KBM-7 (cell line): ENCODE data around the gene CDK5RAP1.
"Not testable (repeated sequence)": the region's sequence is repeated elsewhere in the genome, so short reads cannot be mapped to it uniquely, and the experiment has no call there.

Experiments used
- DNase-seq: peaks from one replicate; pipeline ENCODE4 v3.0.0-alpha.2; 2015
- in situ Hi-C: fragments of 300-500 bp; cut with MboI; formaldehyde crosslinking; loops from 2 replicates; pipeline ENCODE4 v1.14.3; 2020; ENCODE audit warnings: low sequenced_read_pairs, low pct_unique_long_range_greater_than_20kb, mixed read lengths

CDK5RAP1 gene

GRCh38 chr20:33401184-33401920 is at the start of gene CDK5RAP1:
Gene CDK5RAP1 (minus strand): TSS chr20:33401519. CDS start chr20:33397064, 4,455 bp downstream.
- in situ Hi-C loops, result no loop called here
- DNase-seq, result peak; percentile 91

DNA sequence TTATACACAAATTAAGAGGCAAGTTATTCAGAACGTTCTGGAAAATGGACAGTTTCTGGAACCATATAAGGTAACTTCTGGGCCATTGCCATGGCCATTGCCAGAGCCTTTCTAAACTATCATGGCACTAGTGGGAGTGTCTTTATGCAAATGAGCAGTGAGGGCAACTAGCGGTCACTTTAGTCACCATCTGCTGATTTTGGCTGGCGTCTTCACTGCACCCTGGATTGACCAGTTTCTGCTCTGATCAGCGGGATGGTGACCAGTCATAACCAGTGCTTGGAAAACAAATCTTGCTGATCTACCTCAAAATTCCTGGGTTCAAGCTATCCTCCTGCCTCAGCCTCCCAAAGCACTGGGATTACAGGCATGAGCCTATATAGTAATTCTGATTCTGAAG is 49.5 kb upstream of the CDK5RAP1 start:
- DNase-seq, result no peak
- in situ Hi-C loops, result loop anchor here (25.0 kb wide), 1 partner anchor 211 kb away; the partner anchor contains the start of genes ACTL10, C20orf144 and NECAB3

DNA sequence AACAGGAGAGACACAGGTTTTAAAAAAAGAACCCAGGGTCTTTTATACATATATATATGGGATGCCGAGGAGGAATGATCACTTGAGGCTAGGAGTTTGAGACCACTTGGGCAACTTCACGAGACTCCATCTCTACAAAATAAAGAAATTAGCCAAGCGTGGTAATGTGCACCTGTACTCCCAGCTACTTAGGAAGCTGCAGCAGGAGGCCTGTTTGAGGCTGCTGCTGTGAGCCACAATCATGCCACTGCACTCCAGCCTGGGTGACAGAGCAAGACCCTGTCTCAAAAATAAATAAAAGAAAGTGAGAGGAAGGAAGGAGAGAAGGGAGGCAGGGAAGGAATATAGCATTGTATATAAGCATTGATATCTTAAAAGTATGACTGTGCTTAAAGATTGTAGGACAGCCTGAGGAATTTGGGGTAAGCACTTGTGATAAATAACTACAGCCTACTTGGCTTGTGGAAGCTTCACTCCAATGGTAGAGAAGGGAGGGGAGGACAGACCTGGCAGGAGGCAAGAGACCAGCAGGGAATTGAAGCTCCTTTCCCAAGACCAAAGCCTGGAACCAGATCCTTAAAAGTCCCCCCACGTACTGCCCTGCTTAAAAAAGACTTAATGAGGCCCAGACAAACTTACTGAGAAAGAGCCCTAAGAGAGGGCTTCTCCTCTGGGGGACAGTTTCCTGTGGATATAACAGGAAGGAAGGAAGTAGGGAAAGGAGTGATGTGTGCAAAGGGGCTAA is 44.7 kb upstream of the CDK5RAP1 start:
- no peak for DNase-seq
- in situ Hi-C loops, result no loop called here

- in situ Hi-C loops, result no loop called here
- no peak for DNase-seq
Observed at GRCh38 chr20:33444797-33445560, 43.7 kb upstream of the CDK5RAP1 start.

DNA sequence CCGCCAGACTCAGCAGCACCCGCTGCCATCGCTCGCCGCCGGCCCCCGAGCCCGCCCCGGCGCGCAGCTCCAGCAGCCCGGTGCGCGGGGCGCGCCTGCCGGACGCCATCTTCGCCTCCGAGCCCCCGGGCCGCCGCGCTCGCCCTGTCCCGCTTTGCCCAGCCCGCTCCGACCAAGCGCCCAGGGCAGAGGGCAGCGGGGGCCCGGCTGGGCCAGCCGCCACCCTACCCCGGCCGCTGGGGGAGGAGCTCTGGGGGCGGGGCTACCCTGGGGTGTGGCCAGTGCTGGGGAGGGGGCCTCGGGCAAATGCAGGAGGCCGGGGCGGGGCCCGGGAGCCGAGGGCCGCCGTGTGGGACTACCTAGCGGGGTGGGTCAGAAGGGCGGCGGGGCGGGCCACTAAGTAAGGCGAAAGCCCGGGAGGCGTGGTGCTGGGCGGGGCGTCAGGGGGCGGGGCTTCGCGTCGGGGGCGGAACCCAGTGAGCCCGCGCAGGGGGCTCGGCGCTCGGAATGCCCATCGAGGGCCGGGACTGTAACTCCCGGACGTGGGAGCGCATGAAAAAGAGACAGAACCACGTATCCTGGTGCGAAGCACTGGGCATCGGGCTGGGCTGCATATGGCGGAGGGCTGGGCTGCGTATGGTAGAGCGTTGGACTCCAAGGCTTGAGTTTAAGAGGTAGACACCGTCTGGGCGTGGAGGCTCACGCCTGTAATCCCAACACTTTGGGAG is 42.4 kb upstream of the CDK5RAP1 start, which contains the start of gene SNTA1:
SNTA1 (minus strand) TSS at position 252 of the 728 bp plus-strand sequence; CDS start at position 109, 143 bp downstream.
- in situ Hi-C loops, result no loop called here
- peak; percentile 83 for DNase-seq

- in situ Hi-C loops, result no loop called here
- no peak for DNase-seq
Observed at GRCh38 chr20:33443006-33443511, 41.7 kb upstream of the CDK5RAP1 start.

DNA sequence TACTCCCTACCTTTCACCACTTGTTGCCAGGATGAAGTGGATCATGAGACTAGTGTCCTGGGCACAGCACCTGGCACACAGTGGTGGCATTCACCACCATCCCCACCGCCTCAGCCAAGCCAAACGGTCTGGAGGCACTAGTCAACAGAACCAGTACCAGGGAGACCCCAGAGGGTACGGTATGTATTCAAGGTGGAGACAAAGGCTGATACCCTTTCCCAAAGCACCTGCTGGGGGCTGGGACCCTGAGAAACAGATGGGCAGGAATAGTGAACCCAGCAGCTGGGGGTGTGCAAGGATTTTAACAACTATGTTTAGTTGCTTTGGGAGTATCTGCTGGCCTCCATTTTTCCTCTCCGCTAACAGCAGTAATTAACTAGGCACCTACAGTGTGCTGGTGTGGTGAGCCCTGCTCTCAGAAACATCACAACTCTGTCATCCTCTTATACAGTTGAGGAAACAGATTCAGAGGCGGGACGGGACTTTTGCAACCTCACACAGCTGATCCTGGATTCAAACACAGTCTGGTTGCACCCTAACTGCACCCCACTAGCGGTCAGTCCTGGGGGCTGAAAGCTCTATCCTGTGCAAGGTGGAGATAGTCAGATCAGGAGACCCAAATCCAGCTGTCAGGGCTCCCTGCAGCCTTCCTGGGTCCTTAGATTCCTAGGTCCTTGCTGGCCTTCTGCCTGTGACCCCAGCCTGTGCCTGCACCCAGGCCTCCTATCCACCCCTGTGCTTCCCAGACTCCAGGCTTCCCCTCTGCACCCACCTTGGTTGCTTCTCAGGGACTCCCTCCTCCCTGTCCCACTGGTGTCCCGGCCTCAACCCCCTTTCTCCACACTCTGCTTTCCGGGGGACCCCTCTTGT is 41.1 kb upstream of the CDK5RAP1 start:
- no peak for DNase-seq
- in situ Hi-C loops, result no loop called here

- no peak for DNase-seq
- in situ Hi-C loops, result no loop called here
Observed at GRCh38 chr20:33441142-33441955, 40.0 kb upstream of the CDK5RAP1 start.

DNA sequence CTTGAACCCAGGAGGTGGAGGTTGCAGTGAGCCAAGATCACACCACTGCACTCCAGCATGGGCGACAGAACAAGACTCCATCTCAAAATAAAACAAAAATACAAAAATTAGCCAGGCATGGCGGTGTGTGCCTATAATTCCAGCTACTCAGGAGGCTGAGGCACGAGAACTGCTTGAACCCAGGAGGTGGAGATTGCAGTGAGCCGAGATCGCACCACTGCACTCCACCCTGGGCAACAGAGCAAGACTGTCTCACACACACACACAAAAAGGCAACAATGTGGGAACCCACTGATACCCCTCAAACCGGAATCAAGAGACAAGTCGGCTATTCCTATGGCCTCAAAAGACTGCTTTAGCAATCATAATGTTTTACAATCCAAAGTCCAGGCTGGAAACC is 39.2 kb upstream of the CDK5RAP1 start:
- in situ Hi-C loops, DNase-seq: not testable (repeated sequence)

GRCh38 chr20:33438481-33438880 is 37.2 kb upstream of the CDK5RAP1 start:
- in situ Hi-C loops, result no loop called here
- no peak for DNase-seq

DNA sequence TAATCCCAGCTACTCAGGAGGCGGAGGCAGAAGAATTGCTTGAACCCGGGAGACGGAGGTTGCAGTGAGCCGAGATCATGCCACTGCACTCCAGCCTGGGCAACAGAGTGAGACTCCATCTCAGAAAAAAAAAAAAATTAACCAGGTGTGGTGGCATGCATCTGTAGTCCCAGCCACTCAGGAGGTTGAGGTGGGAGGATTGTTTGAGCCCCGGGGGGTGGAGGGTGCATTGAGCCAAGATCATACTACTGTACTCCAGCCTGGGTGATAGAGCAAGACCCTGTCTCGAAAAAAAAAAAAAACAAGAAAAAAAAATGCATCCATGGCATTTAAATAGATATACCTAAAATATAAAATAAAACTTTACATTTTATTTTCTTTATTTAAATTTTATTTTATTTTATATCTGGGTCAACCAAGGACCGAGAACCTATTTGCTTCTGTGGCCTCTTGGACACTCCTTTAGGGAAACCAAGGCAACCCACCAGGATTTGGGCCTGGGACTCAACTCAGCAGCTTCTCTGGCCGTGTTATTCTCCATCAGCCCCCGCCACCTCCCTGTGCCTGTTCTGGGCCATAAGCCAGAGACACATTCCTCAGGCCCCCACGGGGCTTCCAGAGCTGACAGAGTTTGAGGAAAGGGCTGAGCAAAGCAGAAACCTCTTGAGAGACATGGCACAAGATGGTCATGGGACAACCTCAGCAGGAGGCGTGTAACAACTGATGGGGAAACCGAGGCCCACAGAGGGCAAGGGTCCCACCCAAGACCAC is 36.0 kb upstream of the CDK5RAP1 start:
- in situ Hi-C loops, result no loop called here
- no peak for DNase-seq

DNA sequence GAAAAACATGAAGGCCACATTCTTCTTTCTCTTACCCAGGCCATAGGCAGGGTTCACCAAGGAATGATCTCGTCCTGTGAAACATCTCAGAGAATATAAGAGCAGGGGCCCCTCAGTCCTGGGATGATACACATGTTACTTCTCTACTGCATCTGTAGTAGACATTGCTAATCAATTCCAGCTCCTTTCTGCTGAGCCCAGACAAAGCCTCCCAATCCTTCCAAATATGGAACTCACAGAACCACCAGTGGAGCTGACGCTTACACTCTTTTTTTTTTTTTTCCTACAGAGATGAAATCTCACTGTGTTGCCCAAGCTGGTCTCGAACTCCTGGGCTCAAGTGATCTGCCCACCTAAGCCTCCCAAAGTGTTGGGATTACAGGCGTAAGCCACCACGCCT is 33.1 kb upstream of the CDK5RAP1 start:
- in situ Hi-C loops, result no loop called here
- DNase-seq, result no peak

DNA sequence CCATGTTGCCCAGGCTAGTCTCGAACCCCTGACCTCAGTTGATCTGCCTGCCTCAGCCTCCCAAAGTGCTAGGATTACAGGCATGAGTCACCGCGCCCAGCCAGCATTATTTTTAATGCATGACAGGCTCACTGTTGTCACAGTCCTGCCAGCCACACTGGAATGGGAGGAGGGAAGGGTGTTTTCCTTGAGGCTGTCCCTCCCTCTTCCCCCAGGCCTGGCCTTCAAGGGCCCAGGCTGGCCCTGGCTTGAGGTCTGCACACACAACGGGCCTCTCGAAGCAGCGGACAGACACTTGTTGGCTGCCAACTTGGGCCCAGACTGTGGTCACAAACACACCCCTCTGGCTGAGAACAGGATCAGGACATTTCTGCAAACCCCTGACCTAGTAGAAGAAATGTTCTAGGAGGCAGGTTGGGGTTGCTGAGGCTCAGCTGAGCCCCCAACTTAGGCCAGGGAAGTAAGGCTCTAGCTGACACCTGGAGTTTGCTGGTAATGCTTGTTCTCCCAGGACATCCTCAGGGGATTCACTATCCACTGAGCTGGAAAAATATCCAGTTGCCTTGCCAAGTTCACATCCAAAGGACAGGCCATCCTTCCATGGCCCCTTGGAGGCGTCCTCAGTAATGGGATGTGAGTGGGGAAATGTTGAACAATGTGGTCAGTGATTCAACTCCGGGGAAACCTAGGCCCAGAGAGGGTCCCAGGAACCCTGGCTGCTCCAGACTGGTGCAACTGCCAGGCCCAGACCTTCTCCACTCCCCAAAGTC is 32.3 kb upstream of the CDK5RAP1 start:
- in situ Hi-C loops, result no loop called here
- DNase-seq, result no peak

- DNase-seq, result no peak
- in situ Hi-C loops, result no loop called here
Observed at GRCh38 chr20:33431797-33432381, 30.6 kb upstream of the CDK5RAP1 start.

DNA sequence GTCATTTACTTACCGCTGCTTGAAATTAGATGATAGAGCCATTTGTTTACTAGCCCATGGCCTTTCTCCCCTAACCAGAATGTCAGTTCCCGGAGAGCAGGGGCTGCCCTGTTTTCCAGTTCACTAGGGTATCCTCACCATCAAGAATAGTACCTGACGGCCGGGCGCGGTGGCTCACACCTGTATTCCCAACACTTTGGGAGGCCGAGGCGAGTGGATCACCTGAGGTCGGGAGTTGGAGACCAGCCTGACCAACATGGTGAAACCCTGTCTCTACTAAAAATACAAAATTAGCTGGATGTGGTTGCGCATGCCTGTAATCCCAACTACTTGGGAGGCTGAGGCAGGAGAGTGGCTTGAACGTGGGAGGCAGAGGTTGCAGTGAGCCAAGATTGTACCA is 22.6 kb upstream of the CDK5RAP1 start:
- in situ Hi-C loops, DNase-seq: not testable (repeated sequence)
